KMS-11 (cell line): Measurements from ENCODE around the gene TINAGL1.

Experiments used
- H2AFZ ChIP-seq: fragments of 200-600 bp; sonication (generic); 2 replicates; pipeline ENCODE4 v1.6.1; 2016; ENCODE audit warnings: antibody characterized with exemption, mixed run types, low read depth
- H3K27ac ChIP-seq: fragments of 200-600 bp; sonication (generic); 2 replicates; pipeline ENCODE4 v1.6.1; 2016; ENCODE audit warnings: mild to moderate bottlenecking, mixed run types
- H3K27me3 ChIP-seq: fragments of 200-600 bp; sonication (generic); 2 replicates; pipeline ENCODE4 v1.6.1; 2017; ENCODE audit warnings: mild to moderate bottlenecking, low read depth, mixed run types, moderate library complexity; ENCODE audit not compliant: insufficient read depth
- H3K36me3 ChIP-seq: fragments of 200-600 bp; sonication (generic); 2 replicates; pipeline ENCODE4 v1.6.1; 2017; ENCODE audit warnings: mild to moderate bottlenecking, mixed run types; ENCODE audit not compliant: insufficient read depth
- H3K4me1 ChIP-seq: fragments of 200-600 bp; sonication (generic); 2 replicates; pipeline ENCODE4 v1.6.1; 2016; ENCODE audit warnings: mild to moderate bottlenecking, low read depth, mixed run types; ENCODE audit not compliant: poor library complexity, severe bottlenecking
- H3K4me2 ChIP-seq: fragments of 200-600 bp; sonication (generic); 2 replicates; pipeline ENCODE4 v1.7.0; 2016; ENCODE audit warnings: mild to moderate bottlenecking, mixed run types
- H3K4me3 ChIP-seq: fragments of 200-600 bp; sonication (generic); IDR thresholded peaks from 2 replicates; pipeline ENCODE4 v1.6.1; 2017; ENCODE audit warnings: low read depth, low read length, mixed read lengths; ENCODE audit not compliant: insufficient read depth
- H3K79me2 ChIP-seq: fragments of 200-600 bp; sonication (generic); 2 replicates; pipeline ENCODE4 v1.6.1; 2016; ENCODE audit warnings: low read depth, mixed run types; ENCODE audit not compliant: insufficient read depth
- H3K9ac ChIP-seq: fragments of 200-600 bp; sonication (generic); 2 replicates; pipeline ENCODE4 v1.6.1; 2016; ENCODE audit warnings: mild to moderate bottlenecking, mixed run types
- H4K20me1 ChIP-seq: fragments of 200-600 bp; sonication (generic); 2 replicates; pipeline ENCODE4 v1.6.1; 2016; ENCODE audit warnings: mild to moderate bottlenecking, mixed run types; ENCODE audit not compliant: insufficient read depth
- CTCF ChIP-seq: fragments of 200-600 bp; sonication (generic); conservative IDR thresholded peaks from 2 replicates; pipeline ENCODE4 v1.6.1; 2017; ENCODE audit warnings: low read depth, mild to moderate bottlenecking, antibody characterized with exemption, low read length, moderate library complexity, mixed read lengths

Gene TINAGL1

GRCh38 chr1:31572323-31573104 lies 3.8 kb upstream of the TINAGL1 start:
- no peak overlapping the region for H3K4me3 ChIP-seq
- no peak overlapping the region for H3K9ac ChIP-seq
- no peak overlapping the region for H3K4me2 ChIP-seq
- H3K79me2 ChIP-seq = no peaks in the 10 kb centered on the region
- H3K27ac ChIP-seq = no peak overlapping the region
- H4K20me1 ChIP-seq = no peaks in the 10 kb centered on the region
- no peaks in the 10 kb centered on the region for H3K4me1 ChIP-seq
- 0 out of 2 replicates have a peak, but pooled peaks cover 3% of the 10 kb centered on the region for H3K27me3 ChIP-seq
- no peak overlapping the region for H2AFZ ChIP-seq
- TF ChIP-seq CTCF = no peak
- H3K36me3 ChIP-seq = no peaks in the 10 kb centered on the region

- no peaks in the 10 kb centered on the region for H3K79me2 ChIP-seq
- H3K27ac ChIP-seq = no peak overlapping the region
- no peaks in the 10 kb centered on the region for H3K4me1 ChIP-seq
- H3K4me2 ChIP-seq = no peak overlapping the region
- H3K36me3 ChIP-seq = no peaks in the 10 kb centered on the region
- H3K9ac ChIP-seq = no peak overlapping the region
- H3K4me3 ChIP-seq = no peak overlapping the region
- H3K27me3 ChIP-seq = 0 out of 2 replicates have a peak, but pooled peaks cover 3% of the 10 kb centered on the region
- H4K20me1 ChIP-seq = no peaks in the 10 kb centered on the region
- no peak for TF ChIP-seq CTCF
- H2AFZ ChIP-seq = no peak overlapping the region
Observed at GRCh38 chr1:31573261-31573660, 3.1 kb upstream of the TINAGL1 start.

GRCh38 chr1:31574749-31575368 lies 1.5 kb upstream of the TINAGL1 start:
- no peak overlapping the region for H3K4me3 ChIP-seq
- no peak overlapping the region for H3K4me2 ChIP-seq
- H2AFZ ChIP-seq = no peak overlapping the region
- H3K36me3 ChIP-seq = no peaks in the 10 kb centered on the region
- 0 out of 2 replicates have a peak, but pooled peaks cover 3% of the 10 kb centered on the region for H3K27me3 ChIP-seq
- H3K4me1 ChIP-seq = no peaks in the 10 kb centered on the region
- H3K9ac ChIP-seq = no peak overlapping the region
- H3K27ac ChIP-seq = no peak overlapping the region
- H4K20me1 ChIP-seq = no peaks in the 10 kb centered on the region
- no peaks in the 10 kb centered on the region for H3K79me2 ChIP-seq
- TF ChIP-seq CTCF = no peak

GRCh38 chr1:31575369-31576140 lies 760 bp upstream of the TINAGL1 start:
- H3K4me1 ChIP-seq = no peaks in the 10 kb centered on the region
- H3K27ac ChIP-seq = no peak overlapping the region
- TF ChIP-seq CTCF = no peak
- H3K79me2 ChIP-seq = no peaks in the 10 kb centered on the region
- H3K27me3 ChIP-seq = 0 out of 2 replicates have a peak, but pooled peaks cover 3% of the 10 kb centered on the region
- H3K4me2 ChIP-seq = no peak overlapping the region
- H2AFZ ChIP-seq = no peak overlapping the region
- H3K9ac ChIP-seq = no peak overlapping the region
- H4K20me1 ChIP-seq = no peaks in the 10 kb centered on the region
- H3K36me3 ChIP-seq = no peaks in the 10 kb centered on the region
- no peak overlapping the region for H3K4me3 ChIP-seq
